Measurements from ENCODE around the gene IRF2BPL.
"Not testable (repeated sequence)": the region's sequence is repeated elsewhere in the genome, so short reads cannot be mapped to it uniquely, and the experiment has no call there.

Gene IRF2BPL

GRCh38 chr14:77036484-77037214, 8.1 kb upstream of the IRF2BPL start:
- FAIRE-seq, result no peak
- no peak for DNase-seq (ENCODE audit: insufficient read length, low spot score)

GRCh38 chr14:77035267-77035666, 6.8 kb upstream of the IRF2BPL start:
- DNase-seq (ENCODE audit: insufficient read length, low spot score) (no peak), FAIRE-seq (no peak)

- FAIRE-seq (peak; percentile 80), DNase-seq (ENCODE audit: insufficient read length, low spot score) (peak; percentile 90)
Measured at GRCh38 chr14:77033622-77034589, 5.4 kb upstream of the IRF2BPL start.

GRCh38 chr14:77032844-77033621, 4.5 kb upstream of the IRF2BPL start:
- peak; percentile 97 for DNase-seq (ENCODE audit: insufficient read length, low spot score)

GRCh38 chr14:77032491-77032843, 4.0 kb upstream of the IRF2BPL start:
- DNase-seq (ENCODE audit: insufficient read length, low spot score) (no peak), FAIRE-seq (no peak)

More at GRCh38 chr14:77032844-77033621, 4.5 kb upstream of the IRF2BPL start:
- peak; percentile 79 for FAIRE-seq

- FAIRE-seq, result peak; percentile 44
- no peak for DNase-seq (ENCODE audit: insufficient read length, low spot score)
Measured at GRCh38 chr14:77031759-77032490, 3.4 kb upstream of the IRF2BPL start.

- peak; percentile 94 for FAIRE-seq
- peak; percentile 82 for DNase-seq (ENCODE audit: insufficient read length, low spot score)
Measured at GRCh38 chr14:77027538-77028383, 747 bp downstream of the IRF2BPL start.

GRCh38 chr14:77026930-77027537, 1.5 kb downstream of the IRF2BPL start:
- DNase-seq (ENCODE audit: insufficient read length, low spot score), result no peak

GRCh38 chr14:77026166-77026929, 2.2 kb downstream of the IRF2BPL start:
- peak; percentile 79 for FAIRE-seq

More at GRCh38 chr14:77026930-77027537, 1.5 kb downstream of the IRF2BPL start:
- peak; percentile 40 for FAIRE-seq

GRCh38 chr14:77025744-77026165, 2.8 kb downstream of the IRF2BPL start:
- DNase-seq (ENCODE audit: insufficient read length, low spot score) (no peak), FAIRE-seq (peak; percentile 83)

More at GRCh38 chr14:77026166-77026929, 2.2 kb downstream of the IRF2BPL start:
- DNase-seq (ENCODE audit: insufficient read length, low spot score), result no peak

- DNase-seq (ENCODE audit: insufficient read length, low spot score) (no peak), FAIRE-seq (no peak)
Measured at GRCh38 chr14:77024171-77024691, 4.3 kb downstream of the IRF2BPL start.

- FAIRE-seq (peak; percentile 57), DNase-seq (ENCODE audit: insufficient read length, low spot score) (no peak)
Measured at GRCh38 chr14:77023001-77023996, 5.2 kb downstream of the IRF2BPL start.

GRCh38 chr14:77022236-77022852, 6.2 kb downstream of the IRF2BPL start:
- DNase-seq (ENCODE audit: insufficient read length, low spot score) (no peak), FAIRE-seq (peak; percentile 52)

GRCh38 chr14:77021424-77021823, 7.1 kb downstream of the IRF2BPL start:
- FAIRE-seq; DNase-seq (ENCODE audit: insufficient read length, low spot score): not testable (repeated sequence)

GRCh38 chr14:77018785-77019184, 9.7 kb downstream of the IRF2BPL start:
- no peak for DNase-seq (ENCODE audit: insufficient read length, low spot score)
- no peak for FAIRE-seq

- FAIRE-seq (no peak), DNase-seq (ENCODE audit: insufficient read length, low spot score) (no peak)
Measured at GRCh38 chr14:77017666-77018065, 10.8 kb downstream of the IRF2BPL start.
